Raji (cell line): ENCODE data around the gene PGAM5.

Experiments used
- POLR2A ChIP-seq: IDR thresholded peaks from 2 replicates; pipeline ENCODE4 v1.6.1; 2011; ENCODE audit warnings: low read depth, low read length, control low read depth; ENCODE audit not compliant: insufficient read depth

Gene PGAM5

GRCh38 chr12:132729541-132730320 lies 19.1 kb downstream of the PGAM5 start:
- TF ChIP-seq POLR2A: no peak

- no peak for TF ChIP-seq POLR2A
These were observed 19.7 kb downstream of the PGAM5 start for GRCh38 chr12:132730353-132730752.

- TF ChIP-seq POLR2A: no peak
These were observed 20.9 kb downstream of the PGAM5 start for GRCh38 chr12:132731574-132731973.

- TF ChIP-seq POLR2A: no peak
These were observed 23.6 kb downstream of the PGAM5 start for GRCh38 chr12:132734206-132734605.

GRCh38 chr12:132735496-132735895 lies 24.9 kb downstream of the PGAM5 start:
- no peak for TF ChIP-seq POLR2A

GRCh38 chr12:132736378-132736777 lies 25.7 kb downstream of the PGAM5 start:
- no peak for TF ChIP-seq POLR2A

GRCh38 chr12:132736913-132737312 lies 26.3 kb downstream of the PGAM5 start:
- TF ChIP-seq POLR2A: no peak

GRCh38 chr12:132739600-132740312 lies 29.1 kb downstream of the PGAM5 start:
- no peak for TF ChIP-seq POLR2A

GRCh38 chr12:132740313-132740646 lies 29.6 kb downstream of the PGAM5 start:
- TF ChIP-seq POLR2A: no peak

GRCh38 chr12:132740652-132741051 lies 30.0 kb downstream of the PGAM5 start:
- no peak for TF ChIP-seq POLR2A

- TF ChIP-seq POLR2A: no peak
These were observed 31.0 kb downstream of the PGAM5 start for GRCh38 chr12:132741620-132742019.

GRCh38 chr12:132743831-132744230 lies 33.2 kb downstream of the PGAM5 start:
- TF ChIP-seq POLR2A: no peak

- TF ChIP-seq POLR2A: no peak
These were observed 36.0 kb downstream of the PGAM5 start for GRCh38 chr12:132746613-132747012.

- TF ChIP-seq POLR2A: no peak
These were observed 36.8 kb downstream of the PGAM5 start for GRCh38 chr12:132747395-132747794.

- no peak for TF ChIP-seq POLR2A
These were observed 37.3 kb downstream of the PGAM5 start for GRCh38 chr12:132747896-132748295.

GRCh38 chr12:132748319-132748718 lies 37.7 kb downstream of the PGAM5 start:
- TF ChIP-seq POLR2A: no peak
